Skeletal muscle satellite cell (primary cell): ENCODE results near the gene SRSF1.
A peak's percentile ranks its signal among the peaks of the same experiment; 100 is the strongest.

Source experiments
- H3K27me3 ChIP-seq: 2 replicates; pipeline ENCODE4 v1.7.0; 2013; ENCODE audit warnings: low read length; ENCODE audit not compliant: control insufficient read depth, insufficient read depth
- H3K36me3 ChIP-seq: 2 replicates; pipeline ENCODE4 v1.7.0; 2013; ENCODE audit warnings: mild to moderate bottlenecking, control low read depth, low read length; ENCODE audit not compliant: insufficient read depth
- H3K4me1 ChIP-seq: 2 replicates; pipeline ENCODE4 v1.7.0; 2013; ENCODE audit warnings: low read length; ENCODE audit not compliant: control insufficient read depth, insufficient read depth
- H3K4me2 ChIP-seq: 2 replicates; pipeline ENCODE4 v1.7.0; 2013; ENCODE audit warnings: mild to moderate bottlenecking, low read length
- H3K4me3 ChIP-seq: 2 replicates; pipeline ENCODE4 v1.7.0; 2013; ENCODE audit warnings: low read length
- H3K9ac ChIP-seq: 2 replicates; pipeline ENCODE4 v1.7.0; 2013; ENCODE audit warnings: mild to moderate bottlenecking, low read depth, low read length, moderate library complexity
- H3K9me3 ChIP-seq: replicated peaks from 2 replicates; pipeline ENCODE4 v1.7.0; 2013; ENCODE audit warnings: mild to moderate bottlenecking, control low read depth, low read length

Gene SRSF1

GRCh38 chr17:58007781-58008706, 998 bp upstream of the SRSF1 start:
- H3K4me1 ChIP-seq: peaks cover 27% of the 10 kb centered on the region
- H3K9me3 ChIP-seq: no peaks in the 10 kb centered on the region
- H3K4me3 ChIP-seq: peak overlapping the region; percentile 84
- H3K9ac ChIP-seq: peak overlapping the region; percentile 98
- no peaks in the 10 kb centered on the region for H3K27me3 ChIP-seq
- H3K36me3 ChIP-seq: peaks cover 32% of the 10 kb centered on the region
- H3K4me2 ChIP-seq: peak overlapping the region; percentile 97

DNA sequence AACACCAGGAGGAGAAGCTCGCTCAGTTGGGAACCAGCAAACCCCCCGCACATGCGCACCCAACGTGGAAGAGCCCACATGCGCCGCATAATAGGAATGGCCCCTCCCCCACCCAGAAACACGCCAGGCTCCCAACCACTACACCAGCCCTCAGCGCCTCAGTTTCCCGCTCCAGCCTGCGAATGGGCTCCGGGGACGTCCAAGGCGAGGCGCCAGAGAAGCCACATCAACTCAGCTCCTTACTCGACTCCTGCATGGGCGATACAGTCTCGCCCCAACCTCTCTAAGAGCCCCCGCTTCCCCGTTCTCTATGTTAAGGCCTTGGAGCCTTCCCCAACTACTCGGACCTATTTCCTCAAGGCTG, 504 bp downstream of the SRSF1 start:
- Histone ChIP-seq H3K4me3 (peak overlapping the region; percentile 84), H3K9me3 (no peaks in the 10 kb centered on the region), H3K36me3 (peaks cover 43% of the 10 kb centered on the region), H3K9ac (peak overlapping the region; percentile 98), H3K4me1 (peaks cover 38% of the 10 kb centered on the region), H3K4me2 (peak overlapping the region; percentile 97), H3K27me3 (no peaks in the 10 kb centered on the region)

DNA sequence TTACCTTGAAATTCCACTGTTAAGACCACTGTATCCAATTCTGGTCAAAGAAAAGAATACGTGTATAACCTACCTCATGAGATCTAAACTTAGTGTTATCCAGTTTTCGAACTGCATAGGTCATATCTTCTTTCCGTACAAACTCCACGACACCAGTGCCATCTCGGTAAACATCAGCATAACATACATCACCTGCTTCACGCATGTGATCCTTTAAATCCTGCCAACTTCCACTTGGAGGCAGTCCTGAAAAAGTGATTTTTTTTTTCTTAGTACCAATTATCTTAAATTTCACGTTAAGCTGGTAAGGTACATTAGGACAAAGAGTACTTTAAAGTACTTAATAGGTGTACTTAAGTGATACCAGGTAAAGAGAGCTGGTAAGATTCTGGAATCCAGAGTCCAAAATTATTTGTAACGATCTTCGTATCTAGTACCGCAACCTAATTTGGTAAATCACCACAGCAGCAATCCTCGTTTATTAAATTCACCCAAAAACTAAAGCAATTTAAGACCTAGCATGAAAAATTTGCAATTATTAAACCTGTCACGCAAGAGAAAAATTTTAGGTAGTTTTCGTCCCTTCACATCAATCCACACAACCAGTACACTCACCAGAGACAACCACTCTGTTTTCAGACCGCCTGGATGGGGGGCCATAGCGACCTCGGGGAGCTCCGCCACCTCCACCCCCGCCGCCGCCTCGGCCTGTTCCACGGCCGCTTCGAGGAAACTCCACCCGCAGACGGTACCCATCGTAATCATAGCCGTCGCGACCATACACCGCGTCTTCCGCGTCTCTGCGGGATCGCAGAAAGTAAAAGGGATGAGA, 1.1 kb downstream of the SRSF1 start:
- Histone ChIP-seq H3K27me3 (no peaks in the 10 kb centered on the region), H3K4me2 (peak overlapping the region; percentile 97), H3K36me3 (peaks cover 47% of the 10 kb centered on the region), H3K4me3 (peak overlapping the region; percentile 84), H3K9ac (peak overlapping the region; percentile 98), H3K4me1 (peaks cover 41% of the 10 kb centered on the region), H3K9me3 (no peaks in the 10 kb centered on the region)

- peak overlapping the region; percentile 98 for H3K9ac ChIP-seq
- peaks cover 54% of the 10 kb centered on the region for H3K36me3 ChIP-seq
- no peaks in the 10 kb centered on the region for H3K9me3 ChIP-seq
- H3K27me3 ChIP-seq: no peaks in the 10 kb centered on the region
- peak overlapping the region; percentile 97 for H3K4me2 ChIP-seq
- peaks cover 41% of the 10 kb centered on the region for H3K4me1 ChIP-seq
- peak overlapping the region; percentile 84 for H3K4me3 ChIP-seq
Observed at GRCh38 chr17:58005031-58005727, 1.9 kb downstream of the SRSF1 start.

- Histone ChIP-seq H3K4me2 (peak overlapping the region; percentile 97), H3K4me1 (peaks cover 41% of the 10 kb centered on the region), H3K9me3 (no peaks in the 10 kb centered on the region), H3K9ac (no peak overlapping the region), H3K36me3 (peaks cover 64% of the 10 kb centered on the region), H3K27me3 (no peaks in the 10 kb centered on the region), H3K4me3 (peak overlapping the region; percentile 84)
Observed at GRCh38 chr17:58004060-58004459, 3.0 kb downstream of the SRSF1 start.

GRCh38 chr17:58002973-58003372, 4.1 kb downstream of the SRSF1 start:
- no peak overlapping the region for H3K9ac ChIP-seq
- H3K9me3 ChIP-seq: no peaks in the 10 kb centered on the region
- H3K4me1 ChIP-seq: peaks cover 38% of the 10 kb centered on the region
- H3K4me3 ChIP-seq: no peak overlapping the region
- H3K36me3 ChIP-seq: peaks cover 75% of the 10 kb centered on the region
- H3K4me2 ChIP-seq: peak overlapping the region; percentile 97
- no peaks in the 10 kb centered on the region for H3K27me3 ChIP-seq

DNA sequence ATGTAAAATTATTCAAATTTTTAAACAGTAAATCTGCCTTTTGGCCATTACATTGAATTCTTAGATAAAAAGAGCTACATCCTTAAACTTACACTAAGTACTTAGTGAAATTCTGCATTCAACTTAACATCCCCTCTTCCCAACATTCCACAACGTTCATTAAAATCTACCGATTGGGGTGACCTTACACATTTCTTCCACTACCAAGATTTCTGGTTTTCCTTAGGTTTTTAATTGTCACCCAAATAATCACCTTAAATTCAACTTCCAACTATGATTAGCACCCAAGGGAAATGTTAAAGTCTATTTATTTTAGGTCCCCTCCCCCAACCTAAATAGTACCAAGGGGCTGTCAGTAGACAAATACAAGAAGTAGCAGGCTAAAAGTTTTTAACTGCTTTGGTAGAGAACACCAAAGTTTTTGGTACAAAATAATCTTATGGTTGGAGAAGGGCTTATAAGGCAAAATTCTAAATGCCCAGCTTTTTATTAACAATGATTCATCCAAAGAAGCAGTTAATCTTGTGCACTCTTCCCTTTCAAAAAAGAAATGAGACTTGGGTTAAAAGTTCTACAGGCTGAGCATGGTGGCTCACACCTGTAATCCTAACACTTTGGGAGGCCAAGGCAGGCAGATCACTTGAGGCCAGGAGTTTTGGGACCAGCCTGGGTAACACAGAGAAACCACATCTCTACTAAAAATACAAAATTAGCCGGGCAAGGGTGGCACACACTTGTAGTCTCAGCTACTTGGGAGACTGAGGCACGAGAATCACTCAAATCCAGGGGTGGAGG, 4.7 kb downstream of the SRSF1 start:
- Histone ChIP-seq H3K4me2 (peak overlapping the region; percentile 17), H3K9ac (peak overlapping the region; percentile 26), H3K4me3 (no peak overlapping the region), H3K4me1 (peaks cover 37% of the 10 kb centered on the region), H3K36me3 (peaks cover 81% of the 10 kb centered on the region), H3K27me3 (no peaks in the 10 kb centered on the region), H3K9me3 (no peaks in the 10 kb centered on the region)

- no peak overlapping the region for H3K4me3 ChIP-seq
- H3K27me3 ChIP-seq: no peaks in the 10 kb centered on the region
- H3K36me3 ChIP-seq: peaks cover 88% of the 10 kb centered on the region
- H3K9me3 ChIP-seq: no peaks in the 10 kb centered on the region
- H3K4me2 ChIP-seq: no peak overlapping the region
- peaks cover 37% of the 10 kb centered on the region for H3K4me1 ChIP-seq
- peak overlapping the region; percentile 26 for H3K9ac ChIP-seq
Observed at GRCh38 chr17:58001461-58002124, 5.5 kb downstream of the SRSF1 start.

DNA sequence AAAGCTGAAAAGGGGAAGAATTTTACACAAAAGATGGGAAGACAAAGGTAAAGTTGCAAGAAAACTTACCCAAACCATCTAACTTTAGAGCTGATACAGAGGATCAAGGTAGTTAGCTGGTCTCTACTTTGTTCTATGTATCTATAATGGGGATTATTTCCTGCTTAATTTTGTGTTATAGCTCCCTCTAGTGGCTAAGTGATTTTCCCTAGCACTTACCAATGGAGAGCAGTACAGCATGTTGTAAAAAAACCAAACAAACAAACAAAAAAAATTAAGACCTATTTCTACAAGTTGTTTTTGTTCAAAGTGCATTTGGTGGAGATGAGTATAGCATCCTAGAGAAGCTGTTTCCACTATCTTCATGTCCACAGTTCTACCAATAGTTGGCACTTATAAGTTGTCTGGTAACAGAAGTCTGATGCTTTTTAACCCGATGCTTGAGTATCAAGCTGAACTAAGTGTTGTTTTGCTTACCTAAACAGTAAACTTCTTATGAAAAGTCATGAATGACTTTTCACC, 7.5 kb downstream of the SRSF1 start:
- no peak overlapping the region for H3K4me3 ChIP-seq
- no peak overlapping the region for H3K9ac ChIP-seq
- no peak overlapping the region for H3K4me2 ChIP-seq
- no peaks in the 10 kb centered on the region for H3K27me3 ChIP-seq
- H3K9me3 ChIP-seq: no peaks in the 10 kb centered on the region
- H3K4me1 ChIP-seq: peaks cover 26% of the 10 kb centered on the region
- H3K36me3 ChIP-seq: peaks cover 76% of the 10 kb centered on the region

- Histone ChIP-seq H3K9me3 (no peaks in the 10 kb centered on the region), H3K4me3 (no peak overlapping the region), H3K27me3 (no peaks in the 10 kb centered on the region), H3K4me2 (no peak overlapping the region), H3K36me3 (peaks cover 71% of the 10 kb centered on the region), H3K4me1 (peaks cover 21% of the 10 kb centered on the region), H3K9ac (no peak overlapping the region)
Observed at GRCh38 chr17:57999010-57999495, 8.0 kb downstream of the SRSF1 start.
